Measurements from ENCODE around the gene RAB7B.

Gene RAB7B

GRCh38 chr1:205943245-205943644 is 60.0 kb downstream of the RAB7B start, which contains the start of gene SLC26A9:
SLC26A9 (minus strand) TSS chr1:205943456; CDS start chr1:205935820, 7,636 bp downstream.
- H3K4me2 ChIP-seq (ENCODE audit: low read length), result no peak within 1 kb of the TSS
- H3K27me3 ChIP-seq (ENCODE audit: low read depth, low read length), result peaks cover 41% of the 10 kb centered on the region
- H3K79me2 ChIP-seq (ENCODE audit: low read length), result no peaks in the 10 kb centered on the region
- no peak within 1 kb of the TSS for H3K4me3 ChIP-seq (ENCODE audit: low read length)
- TF ChIP-seq EZH2phosphoT487 (IDR thresholded peaks at IDR 0.05; ENCODE audit: low read depth), result no peak
- TF ChIP-seq, protein P1, sequence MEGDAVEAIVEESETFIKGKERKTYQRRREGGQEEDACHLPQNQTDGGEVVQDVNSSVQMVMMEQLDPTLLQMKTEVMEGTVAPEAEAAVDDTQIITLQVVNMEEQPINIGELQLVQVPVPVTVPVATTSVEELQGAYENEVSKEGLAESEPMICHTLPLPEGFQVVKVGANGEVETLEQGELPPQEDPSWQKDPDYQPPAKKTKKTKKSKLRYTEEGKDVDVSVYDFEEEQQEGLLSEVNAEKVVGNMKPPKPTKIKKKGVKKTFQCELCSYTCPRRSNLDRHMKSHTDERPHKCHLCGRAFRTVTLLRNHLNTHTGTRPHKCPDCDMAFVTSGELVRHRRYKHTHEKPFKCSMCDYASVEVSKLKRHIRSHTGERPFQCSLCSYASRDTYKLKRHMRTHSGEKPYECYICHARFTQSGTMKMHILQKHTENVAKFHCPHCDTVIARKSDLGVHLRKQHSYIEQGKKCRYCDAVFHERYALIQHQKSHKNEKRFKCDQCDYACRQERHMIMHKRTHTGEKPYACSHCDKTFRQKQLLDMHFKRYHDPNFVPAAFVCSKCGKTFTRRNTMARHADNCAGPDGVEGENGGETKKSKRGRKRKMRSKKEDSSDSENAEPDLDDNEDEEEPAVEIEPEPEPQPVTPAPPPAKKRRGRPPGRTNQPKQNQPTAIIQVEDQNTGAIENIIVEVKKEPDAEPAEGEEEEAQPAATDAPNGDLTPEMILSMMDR (IDR thresholded peaks at IDR 0.05; ENCODE audit: low read depth, low read length), result no peak
- H3K4me1 ChIP-seq (ENCODE audit: low read length), result peaks cover 31% of the 10 kb centered on the region
- H2AFZ ChIP-seq (ENCODE audit: low read depth, low read length), result no peak within 1 kb of the TSS
- H3K9me3 ChIP-seq (ENCODE audit: insufficient read depth, low read length), result no peaks in the 10 kb centered on the region
- H3K9ac ChIP-seq (ENCODE audit: low read length), result no peak within 1 kb of the TSS
- H4K20me1 ChIP-seq (ENCODE audit: insufficient read depth, low read length), result no peaks in the 10 kb centered on the region
- no peaks in the 10 kb centered on the region for H3K36me3 ChIP-seq (replicated peaks; ENCODE audit: low read depth, low read length)
- no peak within 1 kb of the TSS for H3K27ac ChIP-seq (ENCODE audit: low read length)

GRCh38 chr1:205942631-205943159 is 60.5 kb downstream of the RAB7B start:
- H4K20me1 ChIP-seq (ENCODE audit: insufficient read depth, low read length), result no peaks in the 10 kb centered on the region
- H3K4me2 ChIP-seq (ENCODE audit: low read length), result no peak overlapping the region
- H3K79me2 ChIP-seq (ENCODE audit: low read length), result no peaks in the 10 kb centered on the region
- H2AFZ ChIP-seq (ENCODE audit: low read depth, low read length), result no peak overlapping the region
- H3K9me3 ChIP-seq (ENCODE audit: insufficient read depth, low read length), result no peaks in the 10 kb centered on the region
- no peak for TF ChIP-seq EZH2phosphoT487 (IDR thresholded peaks at IDR 0.05; ENCODE audit: low read depth)
- TF ChIP-seq, protein P1 (IDR thresholded peaks at IDR 0.05; ENCODE audit: low read depth, low read length), result no peak
- no peaks in the 10 kb centered on the region for H3K36me3 ChIP-seq (replicated peaks; ENCODE audit: low read depth, low read length)
- H3K4me3 ChIP-seq (ENCODE audit: low read length), result no peak overlapping the region
- peaks cover 31% of the 10 kb centered on the region for H3K4me1 ChIP-seq (ENCODE audit: low read length)
- H3K9ac ChIP-seq (ENCODE audit: low read length), result no peak overlapping the region
- H3K27me3 ChIP-seq (ENCODE audit: low read depth, low read length), result peaks cover 41% of the 10 kb centered on the region
- H3K27ac ChIP-seq (ENCODE audit: low read length), result no peak overlapping the region

GRCh38 chr1:205940710-205941109 is 62.5 kb downstream of the RAB7B start:
- H3K4me1 ChIP-seq (ENCODE audit: low read length), result peaks cover 50% of the 10 kb centered on the region

DNA sequence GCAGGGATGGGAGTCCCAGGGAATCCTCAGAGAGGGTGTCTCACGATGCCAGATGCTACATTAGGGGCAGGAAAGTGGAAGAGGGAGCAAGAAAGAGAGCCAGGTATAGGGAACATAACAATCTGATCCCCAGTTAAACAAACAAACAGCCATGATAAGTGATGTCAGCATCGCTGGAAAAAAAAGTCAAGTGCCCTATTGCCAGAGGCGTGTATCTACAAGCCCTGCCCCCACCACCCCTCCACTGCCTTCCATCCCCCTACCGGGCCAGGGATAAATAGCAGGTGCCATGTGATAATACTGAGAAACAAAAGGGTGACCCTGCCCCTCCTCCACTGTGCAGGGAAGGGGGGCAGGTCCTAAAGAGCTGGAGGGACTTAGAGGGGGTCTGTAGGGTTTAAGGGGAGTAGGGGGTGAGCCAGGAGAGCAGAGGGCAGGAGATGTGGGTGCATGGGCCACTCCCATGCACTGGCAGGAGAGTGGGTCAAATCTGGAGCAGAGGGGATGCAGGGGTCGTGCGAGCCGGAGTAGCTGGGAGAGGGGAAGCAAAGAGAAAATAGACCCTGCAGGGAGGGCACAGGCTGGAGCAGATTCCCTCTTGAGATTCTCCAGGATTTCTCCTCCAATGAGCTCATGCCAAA is 63.4 kb downstream of the RAB7B start:
- no peak for TF ChIP-seq EZH2phosphoT487 (IDR thresholded peaks at IDR 0.05; ENCODE audit: low read depth)
- TF ChIP-seq, protein P1 (IDR thresholded peaks at IDR 0.05; ENCODE audit: low read depth, low read length), result peak; percentile 25; the same call in 1 of the 2 replicates

More at GRCh38 chr1:205940710-205941109, 62.5 kb downstream of the RAB7B start:
- Histone ChIP-seq H3K79me2 (ENCODE audit: low read length) (no peaks in the 10 kb centered on the region), H3K4me3 (ENCODE audit: low read length) (no peak overlapping the region), H3K9me3 (ENCODE audit: insufficient read depth, low read length) (no peaks in the 10 kb centered on the region), H3K4me2 (ENCODE audit: low read length) (no peak overlapping the region), H3K9ac (ENCODE audit: low read length) (no peak overlapping the region), H3K27ac (ENCODE audit: low read length) (no peak overlapping the region), H3K27me3 (ENCODE audit: low read depth, low read length) (peaks cover 22% of the 10 kb centered on the region), H4K20me1 (ENCODE audit: insufficient read depth, low read length) (no peaks in the 10 kb centered on the region), H2AFZ (ENCODE audit: low read depth, low read length) (no peak overlapping the region), H3K36me3 (replicated peaks; ENCODE audit: low read depth, low read length) (no peaks in the 10 kb centered on the region)
- TF ChIP-seq EZH2phosphoT487 (IDR thresholded peaks at IDR 0.05; ENCODE audit: low read depth), result no peak
- TF ChIP-seq, protein P1 (IDR thresholded peaks at IDR 0.05; ENCODE audit: low read depth, low read length), result no peak

More for the DNA sequence above, 63.4 kb downstream of the RAB7B start:
- H3K4me3 ChIP-seq (ENCODE audit: low read length), result peak overlapping the region; percentile 2; the same call in 1 of the 2 replicates
- H3K27ac ChIP-seq (ENCODE audit: low read length), result peak overlapping the region; percentile 97; the same call in 1 of the 2 replicates
- peaks cover 59% of the 10 kb centered on the region for H3K4me1 ChIP-seq (ENCODE audit: low read length)
- H3K9me3 ChIP-seq (ENCODE audit: insufficient read depth, low read length), result no peaks in the 10 kb centered on the region
- no peaks in the 10 kb centered on the region for H3K79me2 ChIP-seq (ENCODE audit: low read length)
- H2AFZ ChIP-seq (ENCODE audit: low read depth, low read length), result no peak overlapping the region
- H3K4me2 ChIP-seq (ENCODE audit: low read length), result peak overlapping the region; percentile 79
- no peaks in the 10 kb centered on the region for H3K36me3 ChIP-seq (replicated peaks; ENCODE audit: low read depth, low read length)
- H3K27me3 ChIP-seq (ENCODE audit: low read depth, low read length), result peaks cover 13% of the 10 kb centered on the region
- peak overlapping the region; percentile 30; the same call in 1 of the 2 replicates for H3K9ac ChIP-seq (ENCODE audit: low read length)
- H4K20me1 ChIP-seq (ENCODE audit: insufficient read depth, low read length), result no peaks in the 10 kb centered on the region

Data from OCI-LY3 (cell line).